ENCODE data around the gene FN1. TPM values are rescaled to one million over a fixed set of nuclear protein-coding genes. Genes with fewer than 3 reads are reported as not detected.

FN1 gene
- total and polyA plus RNA-seq, 2 of the 8 experiments (the other 6 are each of a cell fraction or from before 2014, with no cell fraction given): 42.9 to 109 TPM

GRCh38 chr2:215358891-215359575 lies 76.8 kb downstream of the FN1 start:
- no peaks in the 10 kb centered on the region for H3K79me1 ChIP-seq (ENCODE audit: low read depth, low read length)
- H2BK5ac ChIP-seq (ENCODE audit: low read depth, low read length): no peak overlapping the region
- no peak overlapping the region for H4K8ac ChIP-seq (ENCODE audit: extremely low read depth, insufficient read depth, low read length)
- no peak overlapping the region for H3K9ac ChIP-seq (replicated peaks in 1 of 4; ENCODE audit: extremely low read depth in 1 of 4, low read depth in 3 of 4, low read length in 3 of 4)
- H3K4me3 ChIP-seq (ENCODE audit: extremely low read depth in 1 of 4, insufficient read depth in 2 of 4, low read depth in 3 of 4, low read length in 4 of 4): no peak overlapping the region
- H3K79me2 ChIP-seq (ENCODE audit: control insufficient read depth in 1 of 2, insufficient read depth in 2 of 2, low read length in 2 of 2): no peaks in the 10 kb centered on the region
- no peaks in the 10 kb centered on the region for H3K4me1 ChIP-seq (replicated peaks in 1 of 4; ENCODE audit: control insufficient read depth in 3 of 4, insufficient read depth in 4 of 4, low read length in 3 of 4)
- no peak overlapping the region for H4K5ac ChIP-seq (ENCODE audit: insufficient read length, low read depth, low read length)
- H2AK5ac ChIP-seq (ENCODE audit: low read depth, low read length): no peak overlapping the region
- no peak overlapping the region for H4K91ac ChIP-seq (replicated peaks; ENCODE audit: insufficient read length, low read length)
- H3K14ac ChIP-seq (ENCODE audit: insufficient read length): no peak overlapping the region
- no peak overlapping the region for H2BK20ac ChIP-seq (ENCODE audit: low read length)
- no peak overlapping the region for H3K18ac ChIP-seq (ENCODE audit: extremely low read depth, low read length)
- no peak overlapping the region for H3K23ac ChIP-seq (ENCODE audit: insufficient read length)
- H3K4ac ChIP-seq (replicated peaks; ENCODE audit: insufficient read length, low read depth, low read length): no peak overlapping the region
- peaks cover 0 to 1% of the 10 kb centered on the region in 2 experiments for H4K20me1 ChIP-seq (replicated peaks in 1 of 2; ENCODE audit: control insufficient read depth in 1 of 2, insufficient read depth in 2 of 2, low read length in 2 of 2)
- FAIRE-seq (no peak), DNase-seq (ENCODE audit: low read depth in 1 of 2, low spot score in 2 of 2) (no peak)
- no peaks in the 10 kb centered on the region for H3K9me3 ChIP-seq (ENCODE audit: insufficient read depth in 2 of 2, low read depth in 1 of 2, low read length in 1 of 2)
- H3K56ac ChIP-seq (replicated peaks; ENCODE audit: insufficient read length, low read depth, low read length): no peak overlapping the region
- H2BK15ac ChIP-seq (ENCODE audit: low read length): no peak overlapping the region
- H3K36me3 ChIP-seq (ENCODE audit: control insufficient read depth in 2 of 4, insufficient read depth in 4 of 4, low read length in 3 of 4): peaks cover 0 to 33% (median 7%) of the 10 kb centered on the region in 4 experiments; a peak in 5 of 8 replicates
- TF ChIP-seq TCF12 (IDR thresholded peaks at IDR 0.05; ENCODE audit: low read depth, low read length): no peak
- H3K4me2 ChIP-seq (ENCODE audit: insufficient read depth in 1 of 2, low read depth in 2 of 2, low read length in 2 of 2): no peak overlapping the region
- POLR2A ChIA-PET (ENCODE audit: partially characterized antibody): interaction anchor here (0.9 to 1.6 kb wide), 2 partner anchors 8 to 13 kb away, joined by 4 to 5 read pairs; no protein-coding TSS in a partner anchor
- CTCF ChIA-PET (ENCODE audit: partially characterized antibody): no interaction called here
- H2BK12ac ChIP-seq (ENCODE audit: low read depth, low read length): no peak overlapping the region
- no peak overlapping the region for H2BK120ac ChIP-seq (replicated peaks; ENCODE audit: low read depth, low read length)
- no peaks in the 10 kb centered on the region for H3K23me2 ChIP-seq (ENCODE audit: low read depth, low read length)
- no peaks in the 10 kb centered on the region for H3K27me3 ChIP-seq (replicated peaks in 1 of 4; ENCODE audit: control insufficient read depth in 3 of 4, extremely low read depth in 1 of 4, insufficient read depth in 3 of 4, low read length in 3 of 4)
- H3K27ac ChIP-seq (ENCODE audit: low read depth, low read length): no peak overlapping the region
- no peak overlapping the region for H2AFZ ChIP-seq (ENCODE audit: low read length)
- 97% methylated on average over 15 of the region's 15 CpGs; no CpG with 5 or more reads in 1 of the 2 experiments for WGBS, 2 experiments (ENCODE audit: extremely low coverage in 1 of 2, insufficient coverage in 1 of 2, insufficient read length in 1 of 2, insufficient replicate concordance in 2 of 2, low coverage in 1 of 2, low lambda C conversion rate in 2 of 2, missing lambda C conversion rate in 1 of 2)
